Cortex of kidney (tissue), 1 donor: ENCODE results near the gene RALA.

Source experiments
- DNase-seq: peaks from one replicate; lab custom pipeline; 2025; lab: John Stamatoyannopoulos, UW

The RALA gene

GRCh38 chr7:39614299-39614698, 9.1 kb upstream of the RALA start:
- no peak for DNase-seq

GRCh38 chr7:39615350-39615975, 7.9 kb upstream of the RALA start:
- no peak for DNase-seq

- DNase-seq, result no peak
Observed at GRCh38 chr7:39616138-39616537, 7.2 kb upstream of the RALA start.

GRCh38 chr7:39617005-39617404, 6.4 kb upstream of the RALA start:
- no peak for DNase-seq

- DNase-seq, result no peak
Observed at GRCh38 chr7:39618868-39619267, 4.5 kb upstream of the RALA start.

- DNase-seq, result no peak
Observed at GRCh38 chr7:39620486-39620885, 2.9 kb upstream of the RALA start.

- DNase-seq, result no peak
Observed at GRCh38 chr7:39621261-39621660, 2.1 kb upstream of the RALA start.

GRCh38 chr7:39621784-39622411, 1.5 kb upstream of the RALA start:
- DNase-seq, result no peak

- no peak for DNase-seq
Observed at GRCh38 chr7:39622609-39623008, 763 bp upstream of the RALA start.

- DNase-seq, result no peak
Observed at GRCh38 chr7:39623732-39624441, 515 bp downstream of the RALA start.

GRCh38 chr7:39624442-39624807, 1.1 kb downstream of the RALA start:
- no peak for DNase-seq

- no peak for DNase-seq
Observed at GRCh38 chr7:39624935-39625694, 1.7 kb downstream of the RALA start.

- DNase-seq, result no peak
Observed at GRCh38 chr7:39631736-39632308, 8.4 kb downstream of the RALA start.

- DNase-seq, result no peak
Observed at GRCh38 chr7:39633563-39634477, 10.4 kb downstream of the RALA start.

GRCh38 chr7:39634478-39634805, 11.1 kb downstream of the RALA start:
- DNase-seq, result no peak

GRCh38 chr7:39637400-39637799, 14.0 kb downstream of the RALA start:
- no peak for DNase-seq

- DNase-seq, result no peak
Observed at GRCh38 chr7:39637963-39638485, 14.7 kb downstream of the RALA start.

GRCh38 chr7:39642896-39643295, 19.5 kb downstream of the RALA start:
- DNase-seq, result no peak

GRCh38 chr7:39644170-39644569, 20.8 kb downstream of the RALA start:
- no peak for DNase-seq

- no peak for DNase-seq
Observed at GRCh38 chr7:39645482-39646407, 22.4 kb downstream of the RALA start.
